ENCODE measurements around the gene UNC13B. TPM values are rescaled to one million over a fixed set of nuclear protein-coding genes. Genes with fewer than 3 reads are reported as not detected.

Gene UNC13B
- total and polyA plus RNA-seq, 7 donors: 7.0 to 12.9 (median 10.5) TPM

GRCh38 chr9:35340046-35340445, 178.2 kb downstream of the UNC13B start:
- ATAC-seq: no peak
- WGBS, 3 donors: 88 to 96% (median 92%) methylated on average over 1 of the region's 1 CpG

DNA sequence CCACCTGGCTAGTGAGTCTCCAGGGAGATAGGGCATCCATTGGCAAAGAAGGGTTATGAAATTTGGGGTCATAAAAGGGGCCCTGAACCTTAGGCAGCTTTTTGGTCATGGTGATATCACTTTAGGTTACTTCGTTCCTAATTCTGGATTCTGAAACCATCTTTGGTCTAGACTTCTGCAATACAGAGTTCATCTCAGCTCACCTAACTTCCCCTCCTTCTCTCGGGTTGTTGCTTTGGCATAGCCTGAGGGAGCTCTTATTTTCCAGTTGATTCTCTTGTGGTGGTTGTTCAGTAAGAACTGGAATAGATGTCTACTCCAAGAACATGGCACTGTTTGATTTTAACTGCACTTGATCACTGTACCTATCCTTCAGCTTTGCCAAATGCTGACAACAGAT, 179.2 kb downstream of the UNC13B start:
- TF ChIP-seq, protein P1, sequence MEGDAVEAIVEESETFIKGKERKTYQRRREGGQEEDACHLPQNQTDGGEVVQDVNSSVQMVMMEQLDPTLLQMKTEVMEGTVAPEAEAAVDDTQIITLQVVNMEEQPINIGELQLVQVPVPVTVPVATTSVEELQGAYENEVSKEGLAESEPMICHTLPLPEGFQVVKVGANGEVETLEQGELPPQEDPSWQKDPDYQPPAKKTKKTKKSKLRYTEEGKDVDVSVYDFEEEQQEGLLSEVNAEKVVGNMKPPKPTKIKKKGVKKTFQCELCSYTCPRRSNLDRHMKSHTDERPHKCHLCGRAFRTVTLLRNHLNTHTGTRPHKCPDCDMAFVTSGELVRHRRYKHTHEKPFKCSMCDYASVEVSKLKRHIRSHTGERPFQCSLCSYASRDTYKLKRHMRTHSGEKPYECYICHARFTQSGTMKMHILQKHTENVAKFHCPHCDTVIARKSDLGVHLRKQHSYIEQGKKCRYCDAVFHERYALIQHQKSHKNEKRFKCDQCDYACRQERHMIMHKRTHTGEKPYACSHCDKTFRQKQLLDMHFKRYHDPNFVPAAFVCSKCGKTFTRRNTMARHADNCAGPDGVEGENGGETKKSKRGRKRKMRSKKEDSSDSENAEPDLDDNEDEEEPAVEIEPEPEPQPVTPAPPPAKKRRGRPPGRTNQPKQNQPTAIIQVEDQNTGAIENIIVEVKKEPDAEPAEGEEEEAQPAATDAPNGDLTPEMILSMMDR (IDR thresholded peaks at IDR 0.05): no peak
- intact Hi-C loops (cut with DNase I): no loop called here
- Histone ChIP-seq H3K4me3 (peak overlapping the region; percentile 58), H3K36me3 (ENCODE audit: insufficient read depth in 1 of 2, low read depth in 1 of 2) (peaks cover 0 to 7% of the 10 kb centered on the region in 2 donors), H3K27ac (peak overlapping the region; percentile 87), H3K9me3 (no peaks in the 10 kb centered on the region), H3K27me3 (ENCODE audit: insufficient read depth in 3 of 3, low read length in 2 of 3) (no peaks in the 10 kb centered on the region), H3K4me1 (peaks cover 31% of the 10 kb centered on the region)
- ATAC-seq: peak in 3 of 4 donors; percentile 25 to 54 (median 42)
- no peak for DNase-seq
- 26 to 61% (median 40%) methylated on average over 2 of the region's 2 CpGs for WGBS, 3 donors

More at GRCh38 chr9:35340046-35340445, 178.2 kb downstream of the UNC13B start:
- H3K36me3 ChIP-seq (ENCODE audit: insufficient read depth in 1 of 2, low read depth in 1 of 2): peaks cover 0 to 7% of the 10 kb centered on the region in 2 donors
- TF ChIP-seq, protein P1 (IDR thresholded peaks at IDR 0.05): no peak
- no peak for DNase-seq
- H3K27ac ChIP-seq: peak overlapping the region; percentile 87
- no peaks in the 10 kb centered on the region for H3K9me3 ChIP-seq
- peaks cover 23% of the 10 kb centered on the region for H3K4me1 ChIP-seq
- H3K4me3 ChIP-seq: no peak overlapping the region
- intact Hi-C loops (cut with DNase I): no loop called here
- H3K27me3 ChIP-seq (ENCODE audit: insufficient read depth in 3 of 3, low read length in 2 of 3): no peaks in the 10 kb centered on the region

GRCh38 chr9:35341585-35341984, 179.8 kb downstream of the UNC13B start:
- H3K4me3 ChIP-seq: peak overlapping the region; percentile 58
- intact Hi-C loops (cut with DNase I): no loop called here
- 2 to 4% (median 3%) methylated on average over 5 of the region's 5 CpGs for WGBS, 3 donors
- H3K9me3 ChIP-seq: no peaks in the 10 kb centered on the region
- peak; percentile 95 to 99 (median 98) for ATAC-seq
- H3K4me1 ChIP-seq: peaks cover 31% of the 10 kb centered on the region
- H3K27me3 ChIP-seq (ENCODE audit: insufficient read depth in 3 of 3, low read length in 2 of 3): no peaks in the 10 kb centered on the region
- H3K36me3 ChIP-seq (ENCODE audit: insufficient read depth in 1 of 2, low read depth in 1 of 2): peaks cover 0 to 7% of the 10 kb centered on the region in 2 donors
- peak; percentile 53 to 88 for DNase-seq
- TF ChIP-seq, protein P1 (IDR thresholded peaks at IDR 0.05): no peak
- H3K27ac ChIP-seq: peak overlapping the region; percentile 87

DNA sequence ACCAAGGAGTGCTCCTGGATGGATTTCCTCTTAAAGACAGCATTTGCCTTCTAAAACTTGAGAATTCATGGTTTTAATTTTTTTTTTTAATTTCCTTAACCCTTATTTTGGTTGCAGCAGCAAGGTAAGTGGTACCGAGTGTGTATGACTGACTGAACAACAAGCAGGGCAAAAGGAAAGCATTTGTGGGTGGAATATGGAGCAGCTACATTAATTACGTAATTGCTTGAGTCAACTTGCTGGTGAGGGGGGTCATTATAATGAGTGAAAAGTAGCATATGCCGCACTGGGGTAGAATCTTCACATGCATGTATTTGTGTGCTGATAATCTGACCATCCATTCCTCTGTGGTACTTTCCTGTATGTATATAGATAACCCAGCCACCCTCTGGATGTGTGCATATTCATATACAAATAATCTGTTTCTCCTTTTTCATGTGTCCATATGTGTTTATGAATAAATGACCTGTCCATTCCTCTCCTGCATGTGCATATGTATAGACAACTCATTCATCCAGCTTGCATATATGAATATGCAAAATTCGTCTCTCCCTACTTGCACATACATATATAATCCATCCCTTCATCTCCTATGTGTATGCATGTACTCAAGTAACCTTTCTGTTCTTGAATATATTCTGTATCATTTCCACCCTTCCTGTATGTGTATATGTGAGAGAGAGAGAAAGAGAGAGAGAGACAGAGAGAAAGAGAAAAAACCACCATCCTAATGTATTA, 180.6 kb downstream of the UNC13B start:
- Histone ChIP-seq H3K4me1 (peaks cover 31% of the 10 kb centered on the region), H3K27me3 (ENCODE audit: insufficient read depth in 3 of 3, low read length in 2 of 3) (no peaks in the 10 kb centered on the region), H3K27ac (peak overlapping the region; percentile 87), H3K36me3 (ENCODE audit: insufficient read depth in 1 of 2, low read depth in 1 of 2) (peaks cover 0 to 7% of the 10 kb centered on the region in 2 donors), H3K4me3 (peak overlapping the region; percentile 58), H3K9me3 (no peaks in the 10 kb centered on the region)
- TF ChIP-seq, protein P1 (IDR thresholded peaks at IDR 0.05): no peak
- WGBS, 3 donors: 51 to 70% (median 67%) methylated on average over 4 of the region's 4 CpGs
- DNase-seq (no peak), ATAC-seq (no peak)
- intact Hi-C loops (cut with DNase I): no loop called here

Data from psoas muscle (tissue), 8 donors.